ENCODE results near the gene LEFTY1.
A peak's percentile ranks its signal among the peaks of the same experiment; 100 is the strongest.
"Not testable (repeated sequence)": the region's sequence is repeated elsewhere in the genome, so short reads cannot be mapped to it uniquely, and the experiment has no call there.

The LEFTY1 gene

DNA sequence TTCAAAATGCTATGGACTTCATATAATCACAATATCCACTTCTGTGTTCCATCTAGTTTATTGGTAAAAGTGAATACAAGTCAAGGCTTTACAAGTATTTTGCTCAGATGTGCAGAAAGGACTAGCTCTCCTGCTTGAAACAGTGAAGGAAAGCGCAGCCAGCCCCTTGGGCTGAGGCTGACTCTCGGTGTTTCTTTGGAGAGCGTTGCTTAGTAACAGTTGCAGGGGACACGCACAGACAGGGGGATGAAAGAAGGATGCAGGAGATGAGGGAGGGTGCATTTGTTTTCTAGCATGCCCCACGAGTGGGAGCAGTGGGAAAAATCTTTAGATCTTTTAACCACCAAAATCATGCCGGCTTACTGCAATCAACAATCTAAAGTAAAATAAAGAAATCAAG lies 26.0 kb upstream of the LEFTY1 start:
- no peak for DNase-seq

DNA sequence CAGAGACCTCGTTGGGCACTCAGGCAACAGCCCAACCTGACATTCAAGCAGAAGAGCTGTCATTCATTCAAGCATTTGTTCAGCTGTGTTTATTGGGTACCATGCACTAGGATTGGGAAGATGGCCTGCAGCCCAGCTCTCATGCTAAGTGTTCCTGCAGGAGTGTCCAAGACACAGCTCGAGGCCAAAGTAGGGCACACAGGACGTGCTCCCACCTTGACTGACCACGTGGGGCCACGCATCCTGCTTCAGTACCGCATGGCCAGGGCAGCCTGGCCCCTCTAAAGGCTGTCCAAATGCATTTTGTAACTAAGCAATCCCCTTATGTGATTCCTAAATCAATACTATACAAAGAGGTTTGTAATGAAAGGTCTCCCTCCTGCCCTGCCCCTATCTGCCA lies 25.4 kb upstream of the LEFTY1 start:
- DNase-seq = no peak

DNA sequence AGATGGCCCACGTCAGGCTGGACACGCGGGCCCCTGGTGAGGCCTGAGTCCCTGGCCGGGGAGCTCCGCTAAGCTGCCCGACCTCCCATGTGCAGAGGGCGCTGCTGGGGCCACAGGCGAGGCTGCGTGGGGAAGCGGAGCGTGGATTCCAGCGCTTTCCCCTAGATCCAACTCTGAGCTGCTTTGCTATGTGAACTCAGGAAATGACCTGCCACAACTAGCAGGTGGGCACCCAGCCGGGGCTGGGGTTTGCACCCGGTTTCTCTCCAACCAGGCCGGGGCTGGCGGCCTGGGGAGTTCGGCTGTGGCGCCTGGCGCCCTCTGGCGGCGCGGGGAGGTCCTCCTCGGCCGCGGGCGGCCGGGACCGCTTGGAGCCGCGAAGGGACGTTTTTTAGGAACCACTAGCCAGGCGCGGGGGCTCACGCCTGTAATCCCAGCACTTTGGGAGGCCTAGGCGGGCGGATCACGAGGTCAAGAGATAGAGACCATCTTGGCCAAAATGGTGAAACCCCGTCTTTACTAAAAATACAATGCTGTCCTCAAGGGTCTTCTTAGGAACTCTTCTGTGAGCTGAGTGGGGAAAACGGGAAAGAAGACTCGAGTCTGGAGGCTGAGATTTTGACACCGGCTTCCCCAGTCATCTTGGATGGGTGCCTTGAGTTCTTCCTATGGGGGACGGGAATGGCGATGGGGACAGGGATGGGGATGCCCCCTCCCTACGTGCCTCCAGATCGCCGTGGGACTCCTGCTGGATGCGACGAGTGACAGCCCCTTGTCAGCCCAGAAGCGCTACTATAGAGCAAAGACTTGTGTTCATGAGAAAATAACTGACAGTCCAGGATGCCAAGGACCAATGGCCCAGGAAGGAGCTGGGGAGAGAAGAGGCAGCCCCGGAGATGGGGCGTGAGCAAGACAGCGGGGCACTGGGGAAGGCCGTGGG lies 22.5 kb upstream of the LEFTY1 start:
- no peak for DNase-seq

DNA sequence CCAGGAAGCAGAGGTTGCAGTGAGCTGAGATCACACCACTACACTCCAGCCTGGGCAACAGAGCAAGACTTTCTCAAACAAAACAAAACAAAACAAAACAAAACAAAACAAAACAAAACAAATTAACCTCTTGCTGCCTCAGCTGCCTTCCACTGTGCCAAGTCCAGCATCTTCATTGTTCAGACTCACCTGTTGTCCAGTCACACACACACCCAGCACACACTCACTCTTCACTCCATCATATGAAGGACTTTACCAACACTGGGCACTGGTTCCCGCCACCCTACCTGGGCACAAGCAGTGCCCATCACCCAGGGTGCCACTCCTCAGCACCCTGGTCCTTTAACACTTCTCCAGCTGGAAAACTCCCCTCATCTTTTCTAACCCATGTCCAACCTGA lies 20.5 kb upstream of the LEFTY1 start:
- DNase-seq = no peak

DNA sequence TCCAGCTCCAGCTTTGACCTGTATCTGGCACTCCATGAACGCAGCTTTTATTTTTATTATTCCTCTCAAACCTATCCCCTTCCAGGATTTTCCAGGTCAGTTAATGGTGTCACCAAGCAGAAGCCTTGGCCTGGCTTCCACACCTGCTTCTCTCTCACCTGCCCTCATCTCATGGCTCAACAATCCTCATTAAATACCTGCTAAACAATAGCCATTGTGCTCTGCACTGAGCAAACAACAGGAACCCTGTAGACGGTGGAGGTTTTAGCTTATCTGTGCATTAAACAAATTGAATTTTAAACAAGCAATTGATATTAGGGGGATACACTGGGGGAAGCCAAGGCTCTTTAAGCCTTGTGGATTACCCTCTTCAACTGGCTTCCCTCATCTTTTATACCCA lies 19.8 kb upstream of the LEFTY1 start:
- DNase-seq = peak; percentile 93

DNA sequence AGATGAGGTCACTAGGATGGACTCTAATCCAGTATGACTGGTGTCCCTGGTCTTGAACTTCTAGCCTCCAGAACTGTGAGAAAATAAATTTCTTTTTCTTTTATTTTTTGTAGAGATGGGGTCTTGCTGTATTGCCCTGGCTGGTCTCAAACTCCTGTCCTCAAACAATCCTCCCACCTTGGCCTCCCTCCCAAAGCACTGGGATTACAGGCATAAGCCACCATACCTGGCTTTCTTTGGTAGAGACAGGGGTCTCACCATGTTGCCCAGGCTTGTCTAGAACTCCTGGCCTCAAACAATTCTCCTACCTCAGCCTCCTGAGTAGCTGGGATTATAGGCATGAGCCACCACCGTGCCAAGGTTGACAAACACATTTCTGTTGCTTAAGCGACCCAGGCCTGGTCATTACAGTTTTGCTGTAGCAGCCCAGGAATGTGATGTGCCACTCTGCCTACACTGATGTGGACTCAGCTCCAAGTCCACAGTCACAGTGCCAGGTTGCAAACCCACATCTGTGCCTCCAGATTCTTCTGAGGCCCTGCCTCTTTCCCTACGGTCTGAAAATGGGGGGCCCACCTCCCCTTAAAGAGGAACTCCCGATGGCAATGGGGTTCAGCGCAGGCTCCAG lies 19.2 kb upstream of the LEFTY1 start:
- DNase-seq = no peak

DNA sequence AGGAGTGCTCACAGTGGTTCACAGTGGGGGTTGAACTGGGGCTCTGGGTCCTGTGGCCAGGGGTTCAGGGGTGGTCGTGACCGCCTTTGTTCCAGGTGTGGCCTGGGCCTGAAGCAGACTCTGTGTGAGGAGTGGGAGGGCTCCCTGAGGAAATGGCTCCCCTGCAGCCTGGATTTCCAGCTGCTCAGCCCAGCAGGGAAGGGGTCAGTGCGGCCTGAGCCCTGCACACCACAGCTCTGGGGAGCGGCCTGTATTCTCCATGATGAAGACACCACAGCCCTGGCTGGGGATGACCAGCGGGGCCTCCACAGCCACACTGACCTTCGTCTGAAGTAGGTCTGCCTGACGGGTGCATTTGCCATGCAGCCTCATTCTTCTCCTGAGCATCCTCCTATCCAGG lies 18.4 kb upstream of the LEFTY1 start:
- no peak for DNase-seq

DNA sequence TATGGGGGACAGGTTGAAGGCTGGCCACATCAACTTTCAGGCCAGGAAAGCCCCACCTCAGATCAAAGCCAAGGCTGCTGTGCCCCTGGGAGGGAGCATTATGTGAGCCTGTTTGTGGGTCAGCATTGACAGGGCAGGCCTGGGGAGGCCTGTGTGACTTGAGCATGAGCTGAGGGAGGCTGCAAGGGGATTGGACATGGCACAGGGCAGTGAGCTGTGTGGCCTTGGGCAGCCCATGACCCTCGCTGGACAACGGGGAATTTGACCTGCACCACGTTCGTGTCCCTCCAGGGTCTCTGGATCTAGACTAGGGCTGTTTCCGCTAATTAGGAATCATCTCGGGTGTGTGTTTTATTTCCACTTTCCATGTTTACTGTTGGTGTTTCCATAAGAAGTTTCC lies 17.5 kb upstream of the LEFTY1 start:
- no peak for DNase-seq

DNA sequence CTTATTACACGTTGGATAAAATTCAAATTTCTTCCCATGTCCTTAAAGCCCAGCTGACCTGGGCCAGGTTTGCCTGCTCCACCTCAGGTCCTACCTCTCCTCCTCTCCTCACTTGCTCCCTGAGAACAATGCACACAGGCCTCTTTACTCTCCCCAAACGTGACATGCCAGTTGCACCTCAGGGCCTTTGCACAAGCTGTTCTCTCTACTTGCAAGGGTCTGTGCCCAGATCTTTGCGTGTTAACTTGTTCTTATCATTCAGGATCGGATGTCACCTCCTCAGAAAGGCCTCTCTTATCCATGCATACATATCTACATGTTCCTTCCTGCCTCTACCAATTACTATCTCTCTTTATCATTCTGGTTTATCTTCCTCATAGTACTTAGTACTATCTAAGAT lies 14.7 kb upstream of the LEFTY1 start:
- no peak for DNase-seq

DNA sequence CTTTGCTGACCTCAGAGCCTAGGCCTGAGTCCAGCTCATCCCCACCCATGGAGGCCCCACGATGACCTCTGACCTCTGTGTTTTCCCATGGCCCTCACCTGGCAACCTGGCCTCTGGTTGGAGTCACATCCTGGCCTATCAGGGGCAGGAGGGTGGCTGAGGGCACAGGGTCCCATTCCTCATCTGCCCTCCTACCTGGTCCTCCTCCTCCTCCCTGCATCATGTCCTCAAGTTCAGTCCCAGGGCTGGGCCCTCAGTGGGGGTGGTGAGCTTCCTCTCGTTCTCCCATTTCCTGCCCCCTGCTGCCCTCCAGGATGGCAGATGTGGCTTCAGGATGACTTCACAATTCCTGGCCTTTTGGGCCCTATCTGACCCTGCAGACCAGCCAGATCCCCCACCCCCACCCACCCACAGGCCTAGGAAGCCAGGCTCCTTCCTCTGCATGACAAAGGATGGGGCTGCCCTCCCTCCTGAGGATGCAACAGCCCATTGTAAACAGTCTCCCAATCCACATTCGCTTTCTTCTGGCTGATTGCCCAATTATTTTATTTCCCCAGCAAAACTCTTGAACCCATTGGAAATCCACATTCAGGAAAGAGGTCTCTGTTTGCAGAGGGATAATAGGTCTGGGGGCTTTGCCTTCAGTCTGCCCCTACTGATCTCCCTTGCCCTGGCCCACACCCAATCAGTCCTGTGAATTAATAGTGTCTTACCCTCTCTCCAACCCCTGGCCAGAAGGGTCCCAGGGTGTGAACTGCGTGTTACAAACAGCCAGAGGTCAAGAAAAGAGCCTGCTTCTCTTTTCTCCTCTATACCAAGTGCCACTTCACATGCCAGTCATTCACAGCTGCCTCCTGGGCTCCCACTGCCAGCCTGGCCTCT lies 10.3 kb upstream of the LEFTY1 start:
- DNase-seq = no peak

DNA sequence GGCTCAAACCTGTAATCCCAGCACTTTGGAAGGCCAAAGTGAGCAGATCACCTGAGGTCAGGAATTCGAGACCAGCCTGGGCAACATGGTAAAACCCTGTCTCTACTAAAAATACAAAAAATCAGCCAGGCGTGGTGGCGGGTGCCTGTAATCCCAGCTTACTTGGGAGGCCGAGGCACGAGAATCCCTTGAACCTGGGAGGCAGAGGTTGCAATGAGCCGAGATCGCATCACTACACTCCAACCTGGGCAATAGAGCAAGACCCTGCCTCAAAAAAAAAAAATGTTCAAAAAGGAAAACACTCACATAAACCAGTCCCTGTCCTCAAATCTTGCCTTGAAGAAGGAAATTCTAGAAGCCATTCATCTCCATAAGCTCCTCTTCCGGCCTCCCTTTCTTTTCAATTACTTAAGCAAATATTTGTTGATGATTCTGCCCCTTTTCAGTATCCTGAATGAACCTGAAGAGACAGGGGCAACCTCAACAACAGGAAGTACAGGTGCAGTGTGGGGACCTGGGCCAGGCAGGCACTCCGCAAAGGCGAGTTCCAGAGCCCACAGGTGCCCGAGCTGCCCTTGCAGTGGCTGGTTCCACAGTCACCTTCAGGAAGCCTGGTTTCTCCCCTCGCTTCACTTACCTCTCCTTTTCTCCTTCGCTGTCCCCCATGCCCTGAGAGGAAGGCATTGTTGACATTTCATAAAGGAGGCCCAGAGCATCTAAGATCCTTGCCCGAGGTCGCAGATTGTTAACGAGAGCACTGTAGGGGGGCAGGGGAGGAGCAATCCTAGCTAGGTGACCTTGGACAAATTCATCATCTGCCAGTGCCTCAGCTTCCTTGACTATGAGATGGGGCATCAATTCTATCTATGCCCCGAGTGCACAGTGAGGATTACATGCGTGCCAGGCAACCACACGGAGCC lies 8.9 kb upstream of the LEFTY1 start:
- peak; percentile 86 for DNase-seq

DNA sequence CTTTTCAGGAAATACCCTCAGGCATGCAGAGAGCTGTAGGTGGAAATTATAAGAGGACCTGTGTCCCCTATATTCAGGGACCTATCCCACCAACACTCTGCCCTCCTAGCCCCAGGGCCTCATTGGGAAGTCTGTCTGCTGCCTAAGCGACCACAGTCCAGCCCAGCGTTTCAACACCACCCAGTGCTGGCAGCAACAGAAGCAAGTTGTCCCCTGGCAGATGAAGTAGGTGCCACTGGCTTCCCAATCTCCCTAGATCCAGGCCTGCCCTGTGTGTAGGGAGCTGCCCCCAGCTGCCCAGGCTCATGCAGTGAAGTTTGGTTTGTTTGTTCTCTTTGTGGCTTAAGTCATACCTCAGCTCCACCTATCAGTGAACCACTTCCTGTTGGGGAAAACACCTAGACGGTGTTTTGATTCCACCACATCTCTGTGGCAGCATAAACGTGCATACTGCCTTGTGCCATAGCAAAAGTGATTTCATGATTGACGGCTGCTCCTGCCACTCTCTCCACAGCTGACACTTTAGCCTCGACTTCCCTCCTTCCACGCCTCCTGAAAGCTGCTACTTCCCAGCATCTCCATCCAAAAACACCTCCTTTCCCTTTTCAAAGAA lies 8.1 kb upstream of the LEFTY1 start:
- peak; percentile 86 for DNase-seq

DNA sequence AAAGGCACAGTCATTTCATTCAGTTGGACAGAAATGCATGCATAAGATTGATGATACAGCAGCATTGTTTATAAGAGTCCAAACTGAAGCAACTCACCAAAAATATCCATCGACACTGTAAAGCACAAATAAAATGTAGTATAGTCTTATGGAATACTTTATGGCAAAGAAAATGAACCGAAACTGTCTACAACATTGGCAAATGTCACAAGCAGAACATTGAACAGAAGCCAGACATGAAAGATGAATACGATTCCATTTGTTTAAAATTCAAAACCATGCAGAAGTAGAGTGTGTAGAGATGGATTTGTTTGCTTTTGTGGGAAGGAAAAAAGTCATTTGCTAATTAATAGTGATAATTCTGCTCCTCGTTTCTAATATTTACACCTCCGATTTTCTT lies 7.5 kb upstream of the LEFTY1 start:
- DNase-seq = no peak

DNA sequence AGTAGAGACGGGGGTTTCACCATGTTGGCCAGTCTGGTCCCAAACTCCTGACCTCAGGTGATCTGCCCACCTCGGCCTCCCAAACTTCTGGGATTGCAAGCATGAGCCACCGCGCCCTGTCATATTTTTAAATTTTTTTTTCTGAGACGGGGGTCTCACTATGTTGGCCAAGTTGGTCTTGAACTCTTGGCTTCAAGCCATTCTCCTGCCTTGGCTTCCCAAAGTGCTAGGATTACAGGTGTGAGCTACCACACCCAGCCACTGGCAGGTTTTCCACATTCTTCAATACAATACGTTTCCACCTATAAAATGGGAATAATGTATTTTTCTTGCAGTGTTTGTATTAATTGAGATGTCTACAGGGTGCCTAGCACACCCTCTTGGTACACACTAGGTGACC lies 3.4 kb upstream of the LEFTY1 start:
- no peak for DNase-seq

DNA sequence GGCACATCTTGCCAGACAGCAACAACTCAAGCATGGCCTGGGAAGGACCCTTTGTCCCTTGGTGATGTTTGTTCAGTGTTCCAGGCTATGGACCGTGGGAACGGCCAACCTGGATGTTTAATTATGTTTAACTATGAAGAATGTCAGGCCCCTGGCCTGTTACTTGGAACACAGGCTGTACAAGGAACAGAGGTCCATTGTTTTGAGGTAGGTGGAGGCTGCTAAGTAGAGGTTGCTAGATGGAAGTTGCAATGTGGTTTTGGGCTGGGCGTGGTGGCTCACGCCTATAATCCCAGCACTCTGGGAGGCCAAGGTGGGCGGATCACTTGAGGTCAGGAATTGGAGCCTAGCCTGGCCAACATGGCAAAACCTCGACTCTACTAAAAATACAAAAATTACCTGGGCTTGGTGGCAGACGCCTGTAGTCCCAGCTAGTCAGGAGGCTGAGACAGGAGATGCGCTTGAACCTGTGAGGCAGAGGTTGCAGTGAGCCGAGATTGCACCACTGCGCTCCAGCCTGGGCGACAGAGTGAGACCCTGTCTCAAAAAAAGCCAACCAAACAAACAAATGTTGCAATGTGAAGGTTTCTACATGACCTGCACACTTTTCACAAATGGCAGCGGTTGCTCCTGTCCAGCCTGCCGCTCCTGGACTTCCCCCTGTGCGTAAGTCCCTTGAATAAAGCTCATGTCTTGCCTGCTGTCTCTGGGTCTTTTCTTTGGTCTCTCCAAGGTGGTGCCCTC lies 2.5 kb upstream of the LEFTY1 start:
- no peak for DNase-seq

DNA sequence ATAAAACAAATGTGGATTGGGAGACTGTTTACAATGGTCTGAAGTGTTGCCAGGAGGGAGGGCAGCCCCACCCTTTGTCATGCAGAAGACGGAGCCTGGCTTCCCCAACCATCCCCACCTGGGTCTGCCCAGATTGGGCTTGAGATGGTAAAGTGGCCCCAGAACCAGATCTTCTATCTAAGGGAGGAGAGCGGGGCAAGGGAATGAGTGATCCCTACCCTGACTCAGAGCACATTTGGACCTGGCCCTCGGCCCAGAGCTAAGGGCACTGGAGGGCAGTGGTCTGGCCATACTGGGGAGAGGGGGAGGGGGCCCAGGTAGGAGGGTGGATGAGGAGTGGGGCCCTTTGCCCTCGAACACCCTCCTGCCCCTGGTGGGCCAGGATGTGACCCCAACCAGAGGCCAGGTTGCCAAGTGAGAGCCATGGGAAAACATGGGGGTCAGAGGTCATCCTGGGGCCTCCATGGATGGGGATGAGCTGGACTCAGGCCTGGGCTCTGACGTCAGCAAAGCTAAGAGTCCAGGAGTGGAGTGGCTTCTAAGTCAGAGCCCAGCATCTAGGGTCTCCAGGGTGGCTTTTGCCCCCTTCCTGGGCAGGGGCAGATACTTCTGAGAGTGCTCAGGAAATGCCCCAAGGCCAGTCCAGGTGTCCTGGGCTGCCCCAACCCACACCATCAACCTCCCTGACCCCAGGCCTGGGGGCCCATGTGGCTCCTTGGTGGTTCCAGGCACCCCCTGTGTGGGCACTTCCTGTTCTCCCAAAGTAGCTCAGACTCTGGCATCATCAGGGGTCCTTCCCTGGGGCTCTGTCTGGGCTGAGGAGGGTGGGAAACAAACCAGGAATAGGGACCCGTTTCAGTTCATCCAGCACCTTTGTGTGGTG lies 1.6 kb upstream of the LEFTY1 start:
- no peak for DNase-seq

DNA sequence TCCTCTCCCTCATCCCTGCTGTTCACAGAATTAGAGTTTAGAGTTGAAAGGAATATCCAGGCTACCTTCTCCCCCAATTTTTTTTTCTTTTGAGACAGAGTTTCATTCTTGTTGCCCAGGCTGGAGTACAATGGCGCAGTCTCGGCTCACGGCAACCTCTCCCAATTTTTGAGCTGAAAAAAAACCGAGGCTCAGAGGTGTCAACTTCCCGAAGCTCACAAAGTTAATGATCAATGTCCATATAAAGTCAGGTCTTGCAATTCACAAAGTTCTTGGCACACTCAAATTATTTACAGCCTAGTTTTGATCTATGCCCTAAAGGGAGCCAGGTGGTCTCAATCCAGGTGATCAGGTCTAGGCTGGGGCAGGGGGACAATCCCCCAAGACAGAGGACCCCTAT lies 797 bp upstream of the LEFTY1 start:
- no peak for DNase-seq

DNA sequence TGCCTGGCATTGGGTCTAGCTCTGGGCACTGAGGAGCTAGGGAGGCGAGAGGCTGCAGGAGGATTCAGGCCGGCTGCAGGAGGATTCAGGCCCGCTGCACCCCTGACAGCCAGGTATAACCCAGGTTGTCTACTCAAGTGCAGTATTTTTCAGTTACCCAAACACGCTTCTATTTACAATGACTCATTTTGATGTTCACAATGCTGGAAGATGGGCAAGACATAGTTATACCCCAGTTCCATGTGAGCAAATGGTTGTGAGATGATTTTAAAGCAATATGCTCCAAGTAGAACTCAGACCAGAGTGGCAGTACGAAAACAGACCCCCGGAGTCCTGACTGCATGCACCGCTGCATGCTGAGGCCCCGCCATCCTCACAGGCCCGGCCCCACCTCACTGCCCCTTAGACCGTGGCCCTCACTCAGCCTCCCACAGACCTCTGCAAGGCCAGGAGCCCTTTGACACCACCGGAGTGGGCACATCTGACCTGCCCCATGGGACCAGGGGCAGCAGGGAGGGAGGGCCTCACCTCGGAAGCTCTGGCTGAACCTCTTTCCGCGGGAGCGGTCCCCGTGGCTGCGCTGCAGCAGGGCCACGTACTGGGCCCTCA lies 553 bp downstream of the LEFTY1 start:
- no peak for DNase-seq

DNA sequence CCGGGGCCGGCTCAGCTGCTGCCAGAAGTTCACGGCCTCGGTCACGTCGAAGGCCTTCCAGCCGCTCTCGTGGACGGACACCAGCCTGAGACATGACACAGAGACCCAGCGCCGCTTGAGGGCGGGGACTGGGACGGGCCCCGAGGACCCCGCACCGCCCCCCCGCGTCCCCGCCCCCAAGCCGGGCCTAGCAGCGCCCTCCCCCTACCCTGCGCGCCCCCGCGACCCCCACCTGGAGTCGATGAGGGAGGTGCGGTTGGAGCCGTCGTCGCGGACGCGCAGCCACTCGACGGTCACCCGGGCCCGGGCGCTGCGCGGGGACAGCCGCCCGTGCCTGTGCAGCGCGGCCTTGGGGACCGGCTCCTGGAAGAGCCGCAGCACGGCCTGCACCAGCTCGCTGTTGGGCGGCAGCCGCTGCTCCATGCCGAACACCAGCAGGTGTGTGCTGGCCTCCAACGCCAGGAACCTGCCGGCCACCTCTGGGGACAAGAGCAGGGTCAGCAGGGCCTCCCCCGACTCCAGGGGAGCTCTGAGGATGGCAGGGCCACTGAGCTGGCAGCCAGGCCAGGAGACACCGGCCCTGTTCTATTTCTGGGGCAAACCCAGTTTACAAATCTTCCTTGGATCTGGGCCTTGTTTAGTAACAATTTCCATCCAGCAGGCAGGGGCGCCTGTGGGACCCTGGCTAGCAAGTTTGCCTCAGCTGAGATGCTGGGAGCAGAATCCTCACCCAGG lies 1.2 kb downstream of the LEFTY1 start:
- DNase-seq = not testable (repeated sequence)

All from DMS153 (cell line).